Heart left ventricle (tissue), 13 donors: ENCODE results near the gene GNL3.
"Not testable (repeated sequence)": the region's sequence is repeated elsewhere in the genome, so short reads cannot be mapped to it uniquely, and the experiment has no call there.

Experiments
- CTCF ChIP-seq, 12 donors: fragments of 200-600 bp; sonication (generic) in 4 of 12; IDR thresholded peaks; one replicate each; pipeline versions ENCODE4 v1.5.0 to v1.8.0; 2018 to 2022; ENCODE audit warnings: antibody characterized with exemption in 12 of 12, mild to moderate bottlenecking in 5 of 12
- POLR2A ChIP-seq, 2 donors: fragments of 450-650 bp; IDR thresholded peaks; one replicate each; pipeline ENCODE4 v1.6.1; 2017; ENCODE audit warnings: antibody characterized with exemption in 2 of 2, mild to moderate bottlenecking in 2 of 2, moderate library complexity in 2 of 2
- donor health status: ischemic (EF 13 %, LVEDD 7.1; RV severe dilation, severe dysfunction).
- donor health status: DM: no; HTN: yes; CAD: no.
- donor health status: DM: no; HTN: no; CAD: no.
- donor health status: ischemic (EF 25% LVEDD 6.9; RV normal size, moderate dysfunction).
- donor health status: ischemic (EF 25% LVEDD 5.7; RV mildly dilated, moderate dysfunction).
- donor health status: ischemic (EF 35%, LVEDD 5.7; RV mildly dilated, moderate dysfunction).
- donor health status: nonischemic (EF 11% LVEDD 7.7; RV severe dilation, severe dysfunction).
- donor health status: DM: yes; HTN: yes; CAD: no.
- donor health status: PGD.
- donor health status: ischemic (EF 29% LVEDD 5.4; RV normal size, mild dysfunction).
- donor health status: nonischemic (EF 23%, LVEDD 6.1; RV moderate dilation, normal function).

- TF ChIP-seq CTCF, POLR2A (IDR thresholded peaks at IDR 0.05): not testable (repeated sequence)
Measured at GRCh38 chr3:52676201-52676600, 9.6 kb upstream of the GNL3 start.
